ENCODE data around the gene ZBTB38.

GRCh38 chr3:141380279-141380678, 12.0 kb downstream of the ZBTB38 start:
- TF ChIP-seq CTCF (IDR thresholded peaks at IDR 0.05) (no peak), POLR2AphosphoS5 (IDR thresholded peaks at IDR 0.05; ENCODE audit: low read depth, low read length) (no peak)
